Measurements from ENCODE around the gene UPF3A. TPM values are rescaled to one million over a fixed set of nuclear protein-coding genes. Genes with fewer than 3 reads are reported as not detected.

Gene UPF3A
- total RNA-seq, 1 donor from 2014 or later, result 13.7 TPM

DNA sequence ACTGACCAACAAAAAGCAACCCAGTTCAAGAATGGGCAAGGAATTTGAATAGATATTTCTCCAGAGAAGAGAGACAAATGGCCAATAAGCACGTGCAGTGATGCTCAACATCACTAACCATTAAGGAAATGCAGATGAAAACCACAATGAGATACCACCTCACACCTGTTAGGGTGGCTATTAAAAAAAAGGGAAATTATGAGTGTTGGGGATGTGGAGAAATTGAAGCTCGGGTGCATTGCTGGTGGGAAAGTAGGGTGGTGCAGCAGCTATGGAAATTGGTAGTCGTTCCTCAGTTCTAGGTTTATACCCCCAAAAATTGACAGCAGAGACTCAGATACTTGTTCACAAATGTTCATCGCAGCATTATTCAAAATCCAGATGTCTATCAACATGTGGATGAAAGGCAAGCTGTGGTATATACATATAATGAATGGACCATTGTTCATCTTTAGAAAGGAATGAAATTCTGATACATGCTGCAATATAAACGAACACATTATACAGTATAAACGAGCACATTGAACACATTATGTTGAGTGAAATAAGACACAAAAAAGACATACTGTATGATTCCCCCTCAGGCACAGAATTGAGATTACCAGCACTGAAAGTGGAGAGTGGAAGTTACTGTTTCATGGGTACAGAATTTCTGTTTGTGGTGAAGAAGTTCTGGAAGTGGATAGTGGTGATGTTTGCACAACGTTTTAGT, 33.8 kb downstream of the UPF3A start:
- DNase-seq (ENCODE audit: low read depth) (no peak), FAIRE-seq (no peak)
- Histone ChIP-seq H3K36me3 (ENCODE audit: control insufficient read depth, insufficient read depth, low read length) (peaks cover 2% of the 10 kb centered on the region), H3K27me3 (ENCODE audit: control insufficient read depth, insufficient read depth, low read length) (no peaks in the 10 kb centered on the region), H3K4me3 (ENCODE audit: low read depth, low read length) (peak overlapping the region; percentile 61)
- TF ChIP-seq CTCF (IDR thresholded peaks at IDR 0.05; ENCODE audit: insufficient read depth, low read length, severe bottlenecking), result no peak

- FAIRE-seq (no peak), DNase-seq (ENCODE audit: low read depth) (no peak)
- H3K27me3 ChIP-seq (ENCODE audit: control insufficient read depth, insufficient read depth, low read length), result no peaks in the 10 kb centered on the region
- peaks cover 3% of the 10 kb centered on the region for H3K36me3 ChIP-seq (ENCODE audit: control insufficient read depth, insufficient read depth, low read length)
- H3K4me3 ChIP-seq (ENCODE audit: low read depth, low read length), result no peak overlapping the region
- TF ChIP-seq CTCF (IDR thresholded peaks at IDR 0.05; ENCODE audit: insufficient read depth, low read length, severe bottlenecking), result no peak
These were observed 37.2 kb downstream of the UPF3A start for GRCh38 chr13:114318624-114319023.

DNA sequence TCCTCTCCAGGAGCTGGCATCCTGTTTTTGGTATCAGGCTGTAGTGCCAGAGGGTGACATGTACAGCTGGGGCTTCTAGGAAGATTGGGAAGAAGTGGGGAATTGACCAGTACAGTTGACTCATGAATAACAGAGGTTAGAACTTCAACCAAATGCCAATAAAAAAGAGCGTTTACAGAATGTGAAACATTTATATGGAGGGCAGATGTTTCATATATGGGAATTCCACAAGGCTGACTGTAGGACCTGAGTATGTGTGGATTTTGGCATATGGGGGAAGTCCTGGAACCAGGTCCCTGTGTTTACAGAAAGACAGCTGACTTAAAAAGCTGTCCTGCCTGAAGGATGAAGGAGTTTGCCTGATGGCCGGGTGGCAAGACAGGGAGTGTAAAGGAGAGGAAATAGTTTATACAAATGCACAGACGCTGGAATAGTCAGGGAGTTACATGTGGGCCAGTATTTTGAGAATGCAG, 38.1 kb downstream of the UPF3A start:
- Histone ChIP-seq H3K36me3 (ENCODE audit: control insufficient read depth, insufficient read depth, low read length) (peaks cover 8% of the 10 kb centered on the region), H3K27me3 (ENCODE audit: control insufficient read depth, insufficient read depth, low read length) (no peaks in the 10 kb centered on the region), H3K4me3 (ENCODE audit: low read depth, low read length) (no peak overlapping the region)
- DNase-seq (ENCODE audit: low read depth), result no peak
- no peak for TF ChIP-seq CTCF (IDR thresholded peaks at IDR 0.05; ENCODE audit: insufficient read depth, low read length, severe bottlenecking)
- FAIRE-seq, result no peak

DNA sequence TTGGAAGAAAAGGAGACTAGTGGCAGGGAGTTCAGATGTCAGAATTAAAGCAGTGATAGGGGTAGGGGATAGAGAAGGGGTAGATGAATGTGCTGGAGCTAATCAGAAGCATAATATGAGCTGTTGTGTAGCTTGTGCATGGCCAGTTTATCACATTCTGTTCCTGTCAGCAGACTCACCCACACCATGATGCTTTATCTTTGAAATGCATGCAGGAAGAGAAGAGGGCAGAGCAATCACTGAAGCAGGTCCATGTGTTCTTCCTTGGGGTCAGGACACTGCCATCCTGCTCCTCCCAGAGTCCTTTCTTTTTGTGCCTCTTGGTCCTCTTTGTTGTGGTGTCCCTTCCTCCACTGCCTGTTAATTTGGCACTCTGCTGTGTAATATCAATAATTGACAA, 38.7 kb downstream of the UPF3A start:
- no peak for TF ChIP-seq CTCF (IDR thresholded peaks at IDR 0.05; ENCODE audit: insufficient read depth, low read length, severe bottlenecking)
- no peaks in the 10 kb centered on the region for H3K27me3 ChIP-seq (ENCODE audit: control insufficient read depth, insufficient read depth, low read length)
- peaks cover 8% of the 10 kb centered on the region for H3K36me3 ChIP-seq (ENCODE audit: control insufficient read depth, insufficient read depth, low read length)
- H3K4me3 ChIP-seq (ENCODE audit: low read depth, low read length), result no peak overlapping the region
- FAIRE-seq (no peak), DNase-seq (ENCODE audit: low read depth) (no peak)

- Histone ChIP-seq H3K27me3 (ENCODE audit: control insufficient read depth, insufficient read depth, low read length) (no peaks in the 10 kb centered on the region), H3K4me3 (ENCODE audit: low read depth, low read length) (no peak overlapping the region), H3K36me3 (ENCODE audit: control insufficient read depth, insufficient read depth, low read length) (peaks cover 8% of the 10 kb centered on the region)
- TF ChIP-seq CTCF (IDR thresholded peaks at IDR 0.05; ENCODE audit: insufficient read depth, low read length, severe bottlenecking), result no peak
- FAIRE-seq (no peak), DNase-seq (ENCODE audit: low read depth) (no peak)
These were observed 39.9 kb downstream of the UPF3A start for GRCh38 chr13:114321256-114321655.

DNA sequence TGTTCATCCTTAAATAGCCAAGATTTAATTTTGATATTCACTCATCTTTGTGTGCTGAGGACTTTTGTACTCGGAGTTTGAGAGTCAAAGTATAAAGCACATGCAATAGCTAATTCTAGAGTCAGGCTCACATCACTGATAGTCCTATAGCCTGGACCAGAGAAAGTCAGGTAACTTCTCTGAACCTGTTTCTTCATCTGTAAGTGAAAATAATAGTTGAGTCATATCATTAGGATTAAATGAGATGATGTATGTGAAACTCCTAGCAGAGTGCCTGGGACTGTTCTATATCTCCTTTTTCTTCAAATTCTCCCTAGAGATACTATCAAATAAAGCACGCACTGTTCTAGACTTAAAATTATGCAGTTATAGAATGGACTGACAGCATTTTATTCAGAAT, 41.9 kb downstream of the UPF3A start:
- peaks cover 8% of the 10 kb centered on the region for H3K36me3 ChIP-seq (ENCODE audit: control insufficient read depth, insufficient read depth, low read length)
- TF ChIP-seq CTCF (IDR thresholded peaks at IDR 0.05; ENCODE audit: insufficient read depth, low read length, severe bottlenecking), result no peak

More for the DNA sequence above, 41.9 kb downstream of the UPF3A start:
- FAIRE-seq (no peak), DNase-seq (ENCODE audit: low read depth) (no peak)
- H3K27me3 ChIP-seq (ENCODE audit: control insufficient read depth, insufficient read depth, low read length), result no peaks in the 10 kb centered on the region
- no peak overlapping the region for H3K4me3 ChIP-seq (ENCODE audit: low read depth, low read length)
